BJ (cell line): ENCODE results near the gene SPRING1. TPM values are rescaled to one million over a fixed set of nuclear protein-coding genes. Genes with fewer than 3 reads are reported as not detected.

Source experiments
- CTCF ChIA-PET: fragments of 350-600 bp; formaldehyde crosslinking; extraction: SDS; loops from one replicate; lab custom pipeline; 2021; ENCODE audit warnings: antibody characterized with exemption, inconsistent platforms; lab: Yijun Ruan, JAX
- POLR2A ChIA-PET: fragments of 300-600 bp; sonication (Branson Sonifier 250); formaldehyde crosslinking; extraction: SDS; loops from one replicate; lab custom pipeline; 2021; ENCODE audit warnings: antibody characterized with exemption; lab: Charles Lee
- DNase-seq: peaks from one replicate; pipeline ENCODE4 v3.0.0-alpha.2; 2011; ENCODE audit warnings: low read depth
- H3K27me3 ChIP-seq: 2 replicates; pipeline ENCODE4 v1.6.0; 2011; ENCODE audit warnings: low read length; ENCODE audit not compliant: control insufficient read depth, insufficient read depth
- H3K36me3 ChIP-seq: 2 replicates; pipeline ENCODE4 v1.5.1; 2011; ENCODE audit warnings: low read length; ENCODE audit not compliant: control insufficient read depth, insufficient read depth
- H3K4me3 ChIP-seq: 2 replicates; pipeline ENCODE4 v1.5.1; 2011; ENCODE audit warnings: low read depth, mild to moderate bottlenecking, control low read depth, low read length
- CTCF ChIP-seq: IDR thresholded peaks from 2 replicates; pipeline ENCODE4 v1.5.1; 2011; ENCODE audit warnings: low read depth, mild to moderate bottlenecking, control low read depth, inconsistent platforms, low read length, moderate library complexity; ENCODE audit not compliant: insufficient read depth
- polyA minus RNA-seq: library from RNA; depleted of rRNA, polyadenylated mRNA; stranded (reverse); fragments of >200 nt; gene quantifications from 2 replicates; pipeline ENCODE4 v1.2.3, GENCODE V29; 2011; rRNA and poly(A)+ RNA removed
- polyA plus RNA-seq: library from polyadenylated mRNA; depleted of rRNA; stranded (reverse); fragments of >200 nt; gene quantifications from 2 replicates; pipeline ENCODE4 v1.2.3, GENCODE V29; 2011; rRNA removed

SPRING1 gene
- polyA plus RNA-seq (15.4 and 17.7 TPM in 2 replicates), polyA minus RNA-seq (15.9 and 17.6 TPM in 2 replicates)

GRCh38 chr12:116737774-116738657 is at the start of gene SPRING1, which contains the start of gene RNFT2:
Gene SPRING1, minus strand, starts transcription at chr12:116738069. Its CDS starts 169 bp downstream, at chr12:116737900.
Gene RNFT2, plus strand, starts transcription at chr12:116738315. Its CDS starts 2,183 bp downstream, at chr12:116740498.
- 0 out of 2 replicates have a peak, but pooled peaks have one; percentile 4 for TF ChIP-seq CTCF
- peaks cover 2% of the 10 kb centered on the region for H3K36me3 ChIP-seq
- ChIA-PET POLR2A (no interaction called here), CTCF (no interaction called here)
- H3K27me3 ChIP-seq = no peaks in the 10 kb centered on the region
- H3K4me3 ChIP-seq = peak within 1 kb of the TSS; percentile 84
- DNase-seq = peak; percentile 95

- H3K4me3 ChIP-seq = no peak overlapping the region
- H3K27me3 ChIP-seq = no peaks in the 10 kb centered on the region
- POLR2A ChIA-PET = no interaction called here
- CTCF ChIA-PET = no interaction called here
- no peaks in the 10 kb centered on the region for H3K36me3 ChIP-seq
- DNase-seq = no peak
- TF ChIP-seq CTCF = no peak
Observed at GRCh38 chr12:116784238-116784612, 46.4 kb upstream of the SPRING1 start.

- H3K27me3 ChIP-seq = no peaks in the 10 kb centered on the region
- no peak for TF ChIP-seq CTCF
- no peaks in the 10 kb centered on the region for H3K36me3 ChIP-seq
- no peak for DNase-seq
- ChIA-PET CTCF (no interaction called here), POLR2A (no interaction called here)
- no peak overlapping the region for H3K4me3 ChIP-seq
Observed at GRCh38 chr12:116783525-116784237, 45.8 kb upstream of the SPRING1 start.

GRCh38 chr12:116780942-116781341 is 43.1 kb upstream of the SPRING1 start:
- TF ChIP-seq CTCF = no peak
- Histone ChIP-seq H3K27me3 (no peaks in the 10 kb centered on the region), H3K4me3 (no peak overlapping the region), H3K36me3 (no peaks in the 10 kb centered on the region)
- POLR2A ChIA-PET = no interaction called here
- CTCF ChIA-PET = no interaction called here
- DNase-seq = no peak

GRCh38 chr12:116779597-116779996 is 41.7 kb upstream of the SPRING1 start:
- TF ChIP-seq CTCF = no peak
- Histone ChIP-seq H3K27me3 (no peaks in the 10 kb centered on the region), H3K36me3 (no peaks in the 10 kb centered on the region), H3K4me3 (no peak overlapping the region)
- CTCF ChIA-PET = no interaction called here
- POLR2A ChIA-PET = no interaction called here
- DNase-seq = no peak
